RPMI7951 (cell line): Measurements from ENCODE around the gene RPL5. TPM values are rescaled to one million over a fixed set of nuclear protein-coding genes. Genes with fewer than 3 reads are reported as not detected.

Experiments used
- DNase-seq: peaks from one replicate; pipeline ENCODE4 v3.0.0-alpha.2; 2012; ENCODE audit warnings: low read depth
- total RNA-seq: library from RNA; depleted of rRNA; stranded (reverse); fragments of >200 nt; shearing (Covaris generic); gene quantifications from 2 replicates; pipeline ENCODE4 v1.2.3, GENCODE V29; 2014; rRNA removed

RPL5 gene
- total RNA-seq: 1,182 and 1,311 TPM in 2 replicates

DNA sequence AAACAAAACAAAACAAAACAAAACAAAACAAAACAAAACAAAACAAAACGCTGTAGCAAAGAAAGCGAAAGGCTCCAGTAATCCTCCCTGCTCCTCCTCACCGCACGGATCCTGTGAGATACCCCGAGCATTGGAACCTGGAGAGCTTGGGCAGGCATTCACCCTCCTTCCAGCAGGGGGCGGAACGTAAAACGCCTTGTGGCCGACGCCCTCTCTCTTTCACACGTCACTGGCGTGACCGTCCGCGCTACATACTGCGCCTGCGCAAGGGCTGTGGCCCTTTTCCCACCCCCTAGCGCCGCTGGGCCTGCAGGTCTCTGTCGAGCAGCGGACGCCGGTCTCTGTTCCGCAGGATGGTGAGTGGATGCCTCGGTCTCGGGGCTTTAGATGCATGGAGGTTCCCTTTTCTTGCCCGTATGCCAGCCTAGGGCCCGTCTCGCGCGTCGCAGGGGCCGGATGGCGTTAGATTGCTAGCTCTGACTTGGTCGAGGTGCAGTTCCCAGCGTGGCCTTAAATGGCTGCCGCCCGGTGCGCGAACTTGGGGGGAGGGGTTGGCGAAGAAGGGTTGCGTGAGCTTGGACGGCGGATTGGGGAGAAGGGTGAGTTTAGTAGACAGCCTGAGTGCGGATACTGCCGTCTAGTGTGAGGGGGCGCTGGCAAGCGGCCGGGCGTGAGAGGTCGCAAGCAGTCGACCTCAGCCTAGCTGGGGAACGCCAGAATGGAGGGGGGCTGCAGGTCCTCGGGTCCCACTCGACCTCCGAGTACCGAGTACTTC is at the start of gene RPL5:
RPL5 (plus strand) TSS at position 279 of the 775 bp plus-strand sequence; CDS start at position 354, 75 bp downstream.
- peak; percentile 95 for DNase-seq

DNA sequence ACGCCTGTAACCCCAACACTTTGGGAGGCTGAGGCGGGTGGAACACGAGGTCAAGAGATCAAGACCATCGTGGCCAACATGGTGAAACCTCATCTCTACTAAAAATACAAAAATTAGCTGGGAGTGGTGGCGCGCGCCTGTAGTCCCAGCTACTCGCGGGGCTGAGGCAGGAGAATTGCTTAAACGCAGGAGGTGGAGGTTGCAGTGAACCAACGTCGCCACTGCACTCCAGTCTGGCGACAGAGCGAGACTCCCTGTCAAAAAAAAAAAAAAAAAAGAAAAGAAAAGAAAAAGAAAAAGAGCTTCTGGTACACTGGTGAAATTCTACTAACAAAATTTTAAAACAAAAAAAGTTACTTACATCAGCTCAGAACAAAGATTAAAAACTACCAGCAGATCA is 48.3 kb upstream of the RPL5 start:
- DNase-seq: peak; percentile 55

DNA sequence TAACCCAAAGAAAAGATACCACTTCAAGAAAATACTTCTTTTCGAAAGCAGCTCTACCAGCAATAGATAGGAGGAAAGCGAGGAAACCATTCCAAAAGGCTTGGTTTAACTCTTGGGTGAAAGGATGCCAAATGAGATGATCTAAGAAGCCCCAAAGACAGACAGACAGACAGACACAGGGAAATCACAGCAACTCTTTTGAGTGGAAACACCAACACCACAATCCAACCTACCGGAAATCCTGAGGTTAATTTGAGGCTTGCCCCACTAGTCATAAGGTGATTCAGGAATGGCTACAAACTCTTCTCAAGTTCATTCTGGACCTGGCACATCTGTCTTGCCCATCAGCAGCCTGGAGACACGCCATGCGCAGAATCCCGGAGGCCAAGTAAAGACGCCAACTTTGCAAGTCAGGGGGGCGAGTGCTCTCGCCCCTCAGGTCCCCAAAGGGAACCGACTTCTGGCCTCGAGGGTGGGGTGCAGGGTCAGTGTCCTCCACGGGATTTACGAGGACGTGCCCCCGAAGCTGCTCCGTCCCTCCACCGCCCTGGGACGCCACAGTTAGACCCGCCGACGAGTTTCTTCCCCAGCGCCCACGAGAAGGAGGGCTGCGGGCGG is 47.7 kb upstream of the RPL5 start:
- peak; percentile 77 for DNase-seq

DNA sequence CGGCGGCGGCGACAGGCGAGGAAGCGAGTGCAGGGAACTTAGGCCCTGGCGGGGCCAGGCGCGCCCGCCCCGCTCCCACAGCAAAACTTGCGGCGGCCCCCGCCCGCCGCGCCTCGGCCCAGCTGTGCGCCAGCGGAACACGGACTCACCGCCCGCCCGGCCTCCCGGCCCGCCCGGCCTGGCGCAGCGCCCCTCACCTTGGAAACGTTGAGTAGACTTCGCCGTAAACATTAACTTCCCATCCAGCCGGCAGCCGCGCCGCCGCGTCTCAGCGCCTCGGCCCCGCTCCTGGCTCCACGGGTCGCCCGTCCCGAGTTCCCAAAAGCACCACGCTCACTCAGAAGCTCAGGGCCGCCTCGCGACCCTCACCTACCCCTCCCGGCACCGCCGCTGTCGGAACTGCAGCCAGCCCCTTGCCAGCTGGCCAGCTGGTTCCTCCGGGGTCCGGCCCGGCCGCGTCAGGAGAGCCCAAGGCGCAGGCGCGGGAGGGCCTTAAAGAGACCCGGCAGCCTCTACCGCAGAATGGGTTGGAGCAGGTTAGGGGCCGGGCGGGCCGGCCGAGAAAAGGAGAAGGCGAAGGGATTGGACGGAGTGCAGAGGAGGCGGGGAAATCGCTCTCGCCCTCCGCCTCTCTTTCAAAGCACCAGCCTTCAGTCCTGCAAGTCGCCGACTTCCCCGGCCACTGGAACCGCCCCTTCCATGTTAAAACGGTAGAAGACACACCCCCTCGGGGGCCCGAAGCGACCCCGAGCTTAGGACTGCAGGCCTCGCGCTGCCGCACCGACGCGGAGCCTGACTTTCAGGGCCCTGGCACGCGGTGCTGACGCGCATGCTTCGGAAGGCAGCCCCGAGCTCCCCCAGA is 47.0 kb upstream of the RPL5 start, which contains the start of gene EVI5:
EVI5 (minus strand) TSS at position 470 of the 862 bp plus-strand sequence. CDS start 48,562 bp downstream, outside the sequence.
- peak; percentile 96 for DNase-seq

DNA sequence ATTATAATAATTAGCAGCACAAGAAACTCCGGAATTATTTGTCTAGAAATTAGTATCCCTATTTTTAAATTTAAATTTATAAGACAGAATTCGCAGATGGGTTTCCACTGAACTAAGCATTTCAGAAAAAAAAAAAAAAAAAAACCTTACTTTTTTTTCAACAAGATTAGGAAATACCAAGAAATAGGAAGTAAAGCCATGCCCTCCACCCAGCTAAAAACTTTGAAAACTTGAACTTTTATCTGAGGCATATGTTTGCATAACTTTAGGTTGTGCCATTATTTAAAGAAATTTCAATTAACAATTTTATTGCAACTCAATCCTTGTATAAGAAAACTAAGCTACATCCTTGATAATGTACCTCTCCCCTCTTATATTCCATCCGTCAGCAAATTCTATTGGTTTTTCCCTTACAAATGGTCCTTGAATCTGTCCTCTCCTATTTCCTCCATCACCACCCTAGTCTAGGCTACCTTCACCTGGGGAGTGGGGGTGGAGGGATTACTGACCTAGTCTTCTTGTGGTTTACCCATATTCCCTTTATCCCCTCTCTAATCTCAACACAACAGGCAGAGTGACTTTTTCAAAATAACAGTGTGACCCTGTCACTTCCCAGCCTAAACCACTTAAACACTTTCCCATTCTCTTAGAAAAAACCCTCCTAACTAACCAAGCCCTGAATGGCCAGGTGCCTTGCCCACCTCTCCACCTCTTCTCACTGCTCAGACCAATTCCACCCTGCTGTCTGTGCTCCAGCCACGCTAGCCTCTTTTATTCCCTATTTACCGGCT is 45.5 kb upstream of the RPL5 start:
- DNase-seq: no peak

DNA sequence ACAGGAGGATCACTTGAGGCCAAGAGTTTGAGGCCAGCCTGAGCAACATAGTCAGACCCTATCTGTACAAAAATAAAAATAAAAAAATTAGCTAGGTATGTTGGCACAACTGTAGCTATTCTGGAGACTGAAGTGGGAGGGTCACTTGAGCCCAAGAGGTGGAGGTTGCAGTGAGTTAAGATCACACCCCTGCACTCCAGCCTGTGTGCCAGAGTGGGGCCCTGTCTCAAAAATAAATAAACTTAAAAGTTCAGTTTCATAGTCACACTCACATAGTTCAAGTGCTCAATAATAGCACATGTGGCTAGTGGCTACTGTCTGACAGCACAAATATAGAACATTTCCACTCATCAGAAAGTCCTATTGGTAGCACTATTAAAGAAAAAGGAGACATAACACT is 41.8 kb upstream of the RPL5 start:
- DNase-seq: no peak

DNA sequence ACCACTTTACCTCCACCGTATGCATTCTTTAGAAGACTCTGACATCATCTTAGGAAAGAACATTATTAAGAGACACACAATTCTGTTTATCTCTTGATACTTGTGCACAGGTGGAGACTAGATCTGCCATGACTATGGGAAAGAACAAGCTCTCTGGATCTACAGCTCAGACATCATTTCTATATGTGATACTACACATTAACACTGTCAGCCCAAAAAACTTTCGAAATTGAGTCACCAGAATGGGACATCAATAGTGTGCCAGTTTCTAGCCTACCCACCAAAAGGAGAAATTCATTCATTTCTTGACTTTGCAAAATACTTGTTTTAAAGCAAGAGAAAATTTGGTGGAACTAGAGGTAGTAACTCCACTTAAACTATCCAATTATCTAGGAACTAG is 41.0 kb upstream of the RPL5 start:
- DNase-seq: no peak

DNA sequence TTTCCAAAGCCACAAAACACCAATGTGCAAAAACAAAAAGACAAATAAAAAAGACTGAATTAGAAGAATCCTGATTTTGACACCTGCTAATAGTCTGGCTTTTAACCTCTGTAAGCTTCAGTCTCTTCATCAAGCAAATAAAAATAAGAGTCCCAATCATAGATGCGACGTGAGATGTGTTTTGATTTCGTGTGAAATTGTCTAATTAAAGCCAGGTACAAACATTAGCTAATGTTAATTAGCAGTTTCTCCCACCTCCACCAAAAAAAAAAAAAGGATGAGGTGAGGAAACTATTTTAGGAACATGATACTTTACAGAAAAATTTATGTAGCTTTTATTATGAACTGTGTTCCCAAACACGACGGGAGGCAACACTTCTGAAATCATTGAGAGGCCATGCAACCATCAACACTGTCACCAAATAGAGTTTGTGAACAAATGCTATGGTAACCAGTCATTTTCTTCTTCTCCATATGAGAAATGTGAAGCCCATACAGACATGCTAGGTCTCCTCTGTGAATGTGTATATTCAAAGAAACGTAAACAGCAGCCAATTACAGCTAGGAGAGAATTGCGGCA is 40.3 kb upstream of the RPL5 start:
- no peak for DNase-seq

DNA sequence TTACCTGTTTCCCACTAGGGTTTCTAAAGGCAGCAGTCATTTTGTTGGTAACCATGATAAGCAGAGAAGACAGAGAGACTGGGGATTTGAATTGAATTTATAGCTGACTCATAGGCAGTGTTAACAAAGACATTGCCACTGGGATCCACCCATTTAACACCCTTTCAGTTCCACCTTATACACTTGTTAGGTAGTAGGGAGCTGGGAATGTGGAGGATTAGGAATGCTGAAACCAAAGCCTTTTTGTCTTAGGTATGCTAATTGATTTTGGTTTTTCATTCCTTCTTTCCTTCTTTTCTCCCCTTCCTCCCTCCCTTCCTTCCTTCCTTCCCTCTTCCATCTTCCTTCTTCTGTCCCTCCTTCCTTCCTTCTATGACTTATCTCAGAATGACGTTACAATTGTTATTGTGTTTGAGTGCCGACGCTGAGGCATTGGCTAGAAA is 39.5 kb upstream of the RPL5 start:
- DNase-seq: no peak

DNA sequence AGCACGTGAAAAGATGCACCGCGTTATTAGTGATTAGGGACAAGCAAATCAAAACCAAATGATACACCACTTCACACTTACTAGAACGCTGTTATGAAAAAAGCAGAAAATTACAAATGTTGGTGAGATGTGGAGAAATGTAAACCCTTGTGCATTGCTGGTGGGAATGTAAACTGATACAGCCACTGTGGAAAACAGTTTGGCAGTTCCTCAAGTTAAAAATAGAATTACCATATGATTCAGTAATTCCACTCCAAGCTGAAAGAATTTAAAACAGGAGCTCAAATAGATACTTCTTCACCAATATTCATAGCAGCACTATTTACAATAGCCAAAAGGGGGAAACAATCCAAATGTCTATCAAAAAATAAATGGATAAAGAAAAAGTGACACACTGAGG is 36.7 kb upstream of the RPL5 start:
- peak; percentile 29 for DNase-seq

DNA sequence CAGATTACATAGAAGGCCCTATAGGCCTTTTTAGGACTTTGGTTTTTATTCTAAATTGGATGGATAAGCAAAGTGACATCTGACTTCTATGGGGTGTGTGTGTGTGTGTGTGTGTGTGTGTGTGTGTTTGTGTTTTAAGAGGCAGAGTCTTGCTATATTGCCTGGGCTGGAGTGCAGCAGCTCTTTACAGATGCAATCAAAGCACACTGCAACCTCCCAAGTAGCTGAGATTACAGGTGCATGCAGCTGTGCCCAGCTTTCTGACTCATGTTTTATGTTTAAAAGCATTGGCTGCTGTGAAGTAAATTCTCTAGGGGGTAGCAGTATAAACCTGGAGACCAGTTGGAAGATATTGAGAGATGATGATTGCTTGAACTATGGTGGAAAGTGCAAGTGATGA is 34.5 kb upstream of the RPL5 start:
- no peak for DNase-seq

DNA sequence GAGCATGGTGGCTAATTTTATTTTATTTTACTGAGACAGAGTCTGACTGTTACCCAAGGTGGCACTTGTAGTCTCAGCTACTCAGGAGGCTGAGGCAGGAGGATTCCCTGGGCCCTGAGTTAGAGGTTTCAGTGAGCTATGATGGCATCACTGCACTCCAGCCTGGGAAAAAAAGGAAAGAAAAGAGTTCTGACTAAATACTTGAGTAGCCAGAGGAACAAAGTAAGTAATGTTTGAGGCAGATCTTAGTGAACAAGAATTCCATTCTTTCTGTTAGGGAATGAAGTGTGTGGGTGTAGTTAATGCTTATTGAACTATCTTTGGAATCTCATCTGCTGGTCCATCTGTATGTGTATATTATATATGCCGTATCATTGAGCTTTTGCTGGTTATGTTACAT is 33.9 kb upstream of the RPL5 start:
- DNase-seq: peak; percentile 36

DNA sequence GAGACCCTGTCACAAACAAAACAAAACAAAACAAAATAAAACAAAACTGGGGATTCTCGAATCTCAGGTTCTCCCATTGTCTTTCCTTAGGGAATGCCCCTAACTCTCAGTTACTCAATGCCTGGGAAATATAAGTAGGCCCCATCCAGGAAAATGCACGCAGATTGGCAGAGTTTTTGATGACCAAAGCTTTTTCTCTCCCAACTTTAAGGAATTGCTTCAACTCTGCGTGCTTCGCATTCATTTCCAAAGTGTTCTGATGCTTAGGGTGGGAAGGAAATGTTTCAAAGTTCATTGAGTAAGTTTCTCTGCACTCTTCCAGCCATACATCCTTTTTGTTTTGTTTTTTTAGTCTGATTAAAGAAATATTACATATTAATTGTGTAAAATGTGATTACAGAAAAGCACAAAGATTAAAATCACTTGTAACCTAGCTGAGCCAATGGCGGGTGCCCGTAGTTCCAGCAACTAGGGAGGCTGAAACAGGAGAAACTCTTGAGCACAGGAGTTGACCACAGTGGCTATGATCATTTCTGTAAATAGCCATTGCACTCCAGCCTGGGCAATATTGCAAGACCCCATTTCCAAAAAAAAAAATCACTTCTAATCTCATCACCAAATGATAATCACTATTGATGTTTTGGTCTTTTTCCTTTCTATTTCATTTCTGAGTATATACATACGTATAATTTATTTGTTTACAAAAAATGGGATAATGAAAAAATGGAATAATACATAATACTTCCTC is 28.5 kb upstream of the RPL5 start:
- DNase-seq: no peak

DNA sequence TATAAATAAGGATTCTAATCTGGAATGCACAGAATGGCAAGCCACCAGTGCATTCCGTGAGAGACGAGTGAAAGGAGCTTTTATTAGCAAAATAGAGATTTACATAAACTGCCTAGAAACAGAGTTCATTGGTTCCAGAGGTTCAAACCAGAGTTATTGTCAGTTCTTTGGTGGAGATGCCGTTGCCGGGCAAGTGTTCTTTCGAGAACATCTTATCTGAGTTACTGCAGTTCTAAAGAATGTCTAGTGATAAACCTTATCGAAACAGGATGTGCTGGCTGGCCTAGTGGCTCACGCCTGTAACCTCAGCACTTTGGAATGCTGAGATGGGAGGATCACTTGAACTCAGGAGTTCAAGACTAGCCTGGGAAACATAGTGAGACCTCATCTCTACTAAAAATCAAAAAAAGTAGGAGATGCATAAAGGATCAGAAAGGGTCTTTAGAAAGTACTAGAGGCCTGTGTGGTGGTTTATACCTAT is 27.1 kb upstream of the RPL5 start:
- peak; percentile 96 for DNase-seq

DNA sequence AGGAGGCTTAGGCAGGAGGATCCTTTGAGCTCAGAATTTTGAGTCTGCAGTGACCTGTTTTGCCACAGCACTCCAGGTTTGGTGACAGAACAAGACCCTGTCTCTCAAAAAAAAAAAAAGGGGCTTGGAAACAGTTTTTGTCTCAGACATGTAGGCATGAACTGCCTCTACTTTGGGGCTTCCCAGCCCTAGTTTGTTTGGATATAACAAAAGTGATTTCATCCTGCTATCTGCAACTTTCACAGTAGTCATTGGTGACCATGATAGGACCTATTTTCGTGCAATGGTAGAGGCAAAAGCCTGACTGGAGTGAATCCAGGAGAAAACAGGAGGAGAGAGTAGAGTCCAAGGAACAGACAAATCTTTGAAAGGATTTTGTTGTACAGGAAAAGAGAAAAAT is 26.6 kb upstream of the RPL5 start:
- DNase-seq: no peak

DNA sequence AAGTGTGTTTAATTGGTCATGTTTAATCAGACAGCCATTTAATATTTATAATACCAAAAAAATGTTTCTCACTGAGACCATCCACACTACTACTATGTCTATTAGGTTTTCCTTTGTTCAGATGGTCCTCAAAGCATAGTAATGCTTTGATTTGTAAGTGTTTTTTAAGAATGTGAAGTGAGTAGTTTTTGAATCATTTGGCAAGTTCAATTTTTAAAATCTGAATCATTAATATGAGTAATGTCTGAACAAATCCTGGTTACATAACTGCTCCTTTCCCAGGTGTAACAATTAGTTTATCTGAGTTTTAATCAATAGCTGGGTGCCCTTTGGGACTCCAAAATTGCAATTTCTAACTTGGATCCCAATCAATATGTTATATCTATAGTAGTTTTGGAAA is 23.5 kb upstream of the RPL5 start:
- no peak for DNase-seq

DNA sequence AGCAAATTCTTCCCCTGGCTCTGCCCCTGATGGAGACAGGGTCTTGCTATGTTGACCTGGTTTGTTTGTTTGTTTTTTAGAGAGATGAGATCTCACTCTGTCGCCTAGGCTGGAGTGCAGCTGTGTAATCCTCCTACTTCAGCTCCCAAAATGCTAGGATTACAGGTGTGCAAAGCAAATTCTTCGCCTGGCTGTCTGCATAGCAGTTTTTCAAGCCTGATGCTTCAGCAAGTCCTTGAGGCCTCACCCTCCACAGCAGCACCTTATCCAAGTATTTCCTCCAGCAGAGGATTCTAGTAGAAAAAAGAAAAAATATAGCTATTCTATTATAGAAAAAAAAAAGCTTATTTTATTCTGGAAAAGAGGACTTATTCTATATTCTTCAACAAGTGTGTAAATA is 15.1 kb upstream of the RPL5 start:
- no peak for DNase-seq

DNA sequence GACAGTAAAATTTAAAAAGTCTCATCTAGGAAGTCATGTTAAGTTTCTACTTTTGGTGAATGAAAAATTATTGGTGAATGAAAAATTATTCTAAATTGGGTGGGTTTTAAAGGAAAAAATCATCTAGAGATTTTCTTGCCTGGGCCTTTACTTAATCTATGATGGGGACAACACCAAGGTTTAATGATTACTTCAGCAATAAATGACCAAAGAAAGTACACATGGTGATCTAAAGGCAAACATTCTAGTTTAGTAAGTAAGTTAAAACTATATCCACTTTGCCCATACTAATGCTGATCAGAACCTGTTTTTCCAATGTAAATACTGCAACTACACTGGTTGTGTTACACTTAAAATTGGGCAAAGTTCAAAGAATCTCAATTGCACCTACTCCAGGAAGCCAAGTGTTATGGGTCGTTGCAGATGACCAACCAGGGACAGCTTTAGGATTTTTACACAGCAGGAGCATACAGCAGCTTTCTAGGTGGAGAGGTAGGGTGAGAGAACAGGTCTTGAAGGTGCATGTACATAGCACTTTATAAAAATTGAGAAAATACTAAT is 14.6 kb upstream of the RPL5 start:
- DNase-seq: no peak

DNA sequence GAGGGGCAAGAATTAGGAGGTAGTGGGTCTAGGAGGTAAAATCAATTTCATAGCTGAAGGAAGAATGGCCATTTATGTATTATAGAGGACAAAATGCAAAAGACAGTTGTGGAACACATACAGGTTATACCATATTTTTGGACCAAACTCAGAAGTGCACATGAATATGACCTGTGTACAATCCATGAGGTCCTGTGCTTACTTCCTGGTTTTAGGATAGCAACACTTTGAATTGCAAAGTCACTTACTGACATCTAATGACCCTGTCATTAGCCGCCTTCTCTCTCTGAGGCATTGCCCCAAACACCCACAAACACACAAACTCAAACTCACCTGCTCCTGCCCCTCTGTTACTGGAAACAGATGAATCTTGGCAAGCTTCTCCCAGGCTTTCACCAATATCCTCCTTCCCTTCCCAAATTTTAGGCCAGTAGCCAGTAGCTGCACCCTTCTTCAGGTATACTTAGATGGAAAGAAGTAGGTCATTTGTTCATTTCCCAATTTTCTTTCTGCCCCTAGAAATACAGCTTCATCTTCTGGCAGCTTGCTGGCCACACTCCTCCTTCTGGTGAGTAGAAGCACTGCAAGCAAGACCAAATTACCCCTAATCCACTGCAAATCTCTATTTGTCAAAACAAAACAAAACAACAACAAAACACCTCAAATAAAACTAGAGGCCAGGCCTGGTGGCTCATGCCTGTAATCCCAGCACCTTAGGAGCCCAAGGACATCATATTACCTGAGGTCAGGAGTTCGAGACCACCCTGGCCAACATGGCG is 13.7 kb upstream of the RPL5 start:
- peak; percentile 41 for DNase-seq
